GM18511 (cell line): ENCODE measurements around the gene GRSF1.
"Not testable (repeated sequence)": the region's sequence is repeated elsewhere in the genome, so short reads cannot be mapped to it uniquely, and the experiment has no call there.

Experiments used
- ATAC-seq: cut with Tn5 transposase; IDR thresholded peaks from one replicate; pipeline ENCODE4 v1.9.1; 2021; ENCODE audit warnings: mild to moderate bottlenecking, moderate library complexity; ENCODE audit not compliant: unreplicated experiment

Gene GRSF1

GRCh38 chr4:70838204-70838603 is 1.5 kb downstream of the GRSF1 start:
- no peak for ATAC-seq

GRCh38 chr4:70836081-70836480 is 3.6 kb downstream of the GRSF1 start:
- ATAC-seq: no peak

GRCh38 chr4:70833675-70834074 is 6.0 kb downstream of the GRSF1 start:
- no peak for ATAC-seq

- ATAC-seq: no peak
These were observed 8.4 kb downstream of the GRSF1 start for GRCh38 chr4:70831293-70831692.

- no peak for ATAC-seq
These were observed 9.6 kb downstream of the GRSF1 start for GRCh38 chr4:70830054-70830453.

- ATAC-seq: no peak
These were observed 10.2 kb downstream of the GRSF1 start for GRCh38 chr4:70829492-70829891.

GRCh38 chr4:70829015-70829414 is 10.7 kb downstream of the GRSF1 start:
- ATAC-seq: no peak

- ATAC-seq: no peak
These were observed 20.8 kb downstream of the GRSF1 start for GRCh38 chr4:70818921-70819320.

GRCh38 chr4:70818173-70818855 is 21.4 kb downstream of the GRSF1 start:
- peak; percentile 75 for ATAC-seq

GRCh38 chr4:70816894-70817293 is 22.8 kb downstream of the GRSF1 start:
- no peak for ATAC-seq

- no peak for ATAC-seq
These were observed 24.3 kb downstream of the GRSF1 start for GRCh38 chr4:70815370-70815769.

- ATAC-seq: no peak
These were observed 31.5 kb downstream of the GRSF1 start for GRCh38 chr4:70808151-70808550.

GRCh38 chr4:70802928-70803580 is 36.6 kb downstream of the GRSF1 start:
- ATAC-seq: no peak

GRCh38 chr4:70801265-70801809 is 38.4 kb downstream of the GRSF1 start:
- ATAC-seq: peak; percentile 57

- ATAC-seq: no peak
These were observed 46.1 kb downstream of the GRSF1 start for GRCh38 chr4:70793626-70794025.

GRCh38 chr4:70788733-70789132 is 51.0 kb downstream of the GRSF1 start:
- ATAC-seq: no peak

- ATAC-seq: no peak
These were observed 52.2 kb downstream of the GRSF1 start for GRCh38 chr4:70787496-70787895.

- no peak for ATAC-seq
These were observed 56.6 kb downstream of the GRSF1 start for GRCh38 chr4:70783096-70783495.

- ATAC-seq: no peak
These were observed 60.7 kb downstream of the GRSF1 start for GRCh38 chr4:70778888-70779422.

GRCh38 chr4:70772929-70773555 is 66.6 kb downstream of the GRSF1 start:
- peak; percentile 84 for ATAC-seq

- ATAC-seq: not testable (repeated sequence)
These were observed 70.3 kb downstream of the GRSF1 start for GRCh38 chr4:70769396-70769795.
